IPS-15b (cell line): ENCODE measurements around the gene TATDN3.
"Not testable (repeated sequence)": the region's sequence is repeated elsewhere in the genome, so short reads cannot be mapped to it uniquely, and the experiment has no call there.

Experiments used
- H3K27me3 ChIP-seq: one replicate; pipeline ENCODE4 v1.6.1; 2013; ENCODE audit warnings: low read length; ENCODE audit not compliant: control insufficient read depth, insufficient read depth
- H3K36me3 ChIP-seq: one replicate; pipeline ENCODE4 v1.6.1; 2013; ENCODE audit warnings: low read length; ENCODE audit not compliant: control insufficient read depth, insufficient read depth
- H3K4me1 ChIP-seq: one replicate; pipeline ENCODE4 v1.6.1; 2013; ENCODE audit warnings: mild to moderate bottlenecking, low read length; ENCODE audit not compliant: control insufficient read depth, insufficient read depth
- H3K4me3 ChIP-seq: one replicate; pipeline ENCODE4 v1.5.1; 2013; ENCODE audit warnings: low read depth, low read length
- H3K9ac ChIP-seq: one replicate; pipeline ENCODE4 v1.6.1; 2013; ENCODE audit warnings: low read depth, mild to moderate bottlenecking, low read length
- H3K9me3 ChIP-seq: one replicate; pipeline ENCODE4 v1.6.1; 2013; ENCODE audit warnings: mild to moderate bottlenecking, low read length; ENCODE audit not compliant: control insufficient read depth, insufficient read depth

The TATDN3 gene

GRCh38 chr1:212760126-212760823, 31.4 kb upstream of the TATDN3 start:
- no peaks in the 10 kb centered on the region for H3K9me3 ChIP-seq
- no peak overlapping the region for H3K9ac ChIP-seq
- H3K4me1 ChIP-seq = no peaks in the 10 kb centered on the region
- H3K36me3 ChIP-seq = no peaks in the 10 kb centered on the region
- no peak overlapping the region for H3K4me3 ChIP-seq
- no peaks in the 10 kb centered on the region for H3K27me3 ChIP-seq

DNA sequence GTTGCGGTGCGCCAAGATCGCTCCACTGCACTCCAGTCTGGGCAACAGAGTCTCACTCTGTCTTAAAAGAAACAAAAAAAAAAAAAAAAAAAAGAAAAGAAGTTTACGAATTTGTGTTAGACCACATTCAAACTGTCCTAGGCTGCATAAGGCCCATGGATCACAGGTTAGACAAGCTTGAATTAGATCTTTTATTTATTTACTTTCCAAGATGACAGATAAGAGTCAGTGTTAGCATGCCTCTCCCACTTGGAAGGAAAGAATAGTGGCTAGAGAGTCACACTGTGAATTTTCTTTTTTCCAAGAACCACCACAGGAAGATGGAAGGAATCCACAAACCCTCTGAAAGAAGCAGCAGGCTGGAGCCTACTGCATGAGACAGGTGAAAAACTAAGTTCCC, 29.5 kb upstream of the TATDN3 start:
- H3K27me3 ChIP-seq = no peaks in the 10 kb centered on the region
- H3K4me1 ChIP-seq = no peaks in the 10 kb centered on the region
- no peak overlapping the region for H3K4me3 ChIP-seq
- H3K9ac ChIP-seq = no peak overlapping the region
- H3K36me3 ChIP-seq = no peaks in the 10 kb centered on the region
- H3K9me3 ChIP-seq = no peaks in the 10 kb centered on the region

GRCh38 chr1:212762839-212763238, 28.9 kb upstream of the TATDN3 start:
- Histone ChIP-seq H3K9ac (no peak overlapping the region), H3K27me3 (no peaks in the 10 kb centered on the region), H3K9me3 (no peaks in the 10 kb centered on the region), H3K4me3 (no peak overlapping the region), H3K4me1 (no peaks in the 10 kb centered on the region), H3K36me3 (no peaks in the 10 kb centered on the region)

- H3K4me1 ChIP-seq, H3K36me3 ChIP-seq, H3K9ac ChIP-seq, H3K4me3 ChIP-seq, H3K27me3 ChIP-seq, H3K9me3 ChIP-seq: not testable (repeated sequence)
These were observed 26.9 kb upstream of the TATDN3 start for GRCh38 chr1:212764718-212765281.

DNA sequence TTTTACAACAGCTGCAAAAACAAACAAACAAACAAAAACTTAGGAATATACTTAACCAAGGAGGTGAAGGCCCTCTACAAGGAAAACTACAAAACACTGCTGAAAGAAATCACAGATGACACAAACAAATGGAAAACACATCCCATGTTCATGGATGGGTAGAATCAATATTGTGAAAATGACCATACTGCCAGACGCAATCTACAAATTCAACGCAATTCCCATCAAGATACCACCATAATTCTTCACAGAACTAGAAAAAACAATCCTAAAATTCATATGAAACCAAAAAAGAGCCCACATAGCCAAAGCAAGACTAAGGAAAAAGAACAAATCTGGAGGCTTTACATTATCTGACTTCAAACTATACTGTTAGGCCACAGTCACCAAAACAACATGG, 24.9 kb upstream of the TATDN3 start:
- not testable (repeated sequence) for H3K9me3 ChIP-seq, H3K9ac ChIP-seq, H3K36me3 ChIP-seq, H3K4me1 ChIP-seq, H3K27me3 ChIP-seq, H3K4me3 ChIP-seq

DNA sequence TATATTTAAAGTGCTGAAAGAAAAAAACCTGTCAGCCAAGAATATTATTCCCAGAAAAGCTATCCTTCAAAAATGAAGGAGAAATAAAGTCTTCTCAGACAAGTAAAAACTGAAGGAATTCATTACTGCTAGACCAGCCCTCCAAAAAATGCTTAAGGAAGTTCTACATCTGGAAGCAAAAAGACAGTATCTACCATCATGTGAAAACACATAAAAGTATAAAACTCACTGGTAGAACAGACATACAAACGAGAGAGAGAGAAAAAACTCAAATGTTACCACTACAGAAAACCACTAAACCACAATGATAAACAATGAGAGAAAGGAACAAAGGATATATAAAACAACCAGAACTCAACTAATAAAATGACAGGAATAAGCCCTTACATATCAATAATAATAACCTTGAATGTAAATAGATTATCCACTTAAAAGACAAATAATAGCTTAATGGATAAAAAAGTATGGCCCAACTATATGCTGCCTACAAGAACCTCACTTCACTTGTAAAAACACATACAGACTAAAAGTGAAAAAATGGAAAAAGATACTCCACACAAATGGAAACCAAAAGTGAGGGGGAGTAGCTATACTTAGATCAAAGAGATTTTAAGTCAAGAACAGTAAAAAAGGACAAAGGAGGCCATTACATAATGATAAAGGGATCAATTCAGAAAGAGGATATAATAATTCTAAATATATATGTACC, 22.1 kb upstream of the TATDN3 start:
- Histone ChIP-seq H3K9ac (no peak overlapping the region), H3K36me3 (no peaks in the 10 kb centered on the region)

GRCh38 chr1:212771341-212771740, 20.4 kb upstream of the TATDN3 start:
- Histone ChIP-seq H3K9ac (no peak overlapping the region), H3K4me3 (no peak overlapping the region), H3K4me1 (no peaks in the 10 kb centered on the region), H3K9me3 (no peaks in the 10 kb centered on the region), H3K27me3 (no peaks in the 10 kb centered on the region), H3K36me3 (no peaks in the 10 kb centered on the region)

More for the DNA sequence above, 22.1 kb upstream of the TATDN3 start:
- H3K4me1 ChIP-seq = no peaks in the 10 kb centered on the region
- H3K4me3 ChIP-seq = no peak overlapping the region
- no peaks in the 10 kb centered on the region for H3K9me3 ChIP-seq
- no peaks in the 10 kb centered on the region for H3K27me3 ChIP-seq

GRCh38 chr1:212773011-212773410, 18.7 kb upstream of the TATDN3 start:
- H3K4me1 ChIP-seq = no peaks in the 10 kb centered on the region
- peaks cover 1% of the 10 kb centered on the region for H3K36me3 ChIP-seq
- H3K27me3 ChIP-seq = no peaks in the 10 kb centered on the region
- H3K9me3 ChIP-seq = no peaks in the 10 kb centered on the region
- no peak overlapping the region for H3K4me3 ChIP-seq
- H3K9ac ChIP-seq = no peak overlapping the region

GRCh38 chr1:212774584-212774983, 17.1 kb upstream of the TATDN3 start:
- Histone ChIP-seq H3K27me3 (no peaks in the 10 kb centered on the region), H3K4me1 (no peaks in the 10 kb centered on the region)

DNA sequence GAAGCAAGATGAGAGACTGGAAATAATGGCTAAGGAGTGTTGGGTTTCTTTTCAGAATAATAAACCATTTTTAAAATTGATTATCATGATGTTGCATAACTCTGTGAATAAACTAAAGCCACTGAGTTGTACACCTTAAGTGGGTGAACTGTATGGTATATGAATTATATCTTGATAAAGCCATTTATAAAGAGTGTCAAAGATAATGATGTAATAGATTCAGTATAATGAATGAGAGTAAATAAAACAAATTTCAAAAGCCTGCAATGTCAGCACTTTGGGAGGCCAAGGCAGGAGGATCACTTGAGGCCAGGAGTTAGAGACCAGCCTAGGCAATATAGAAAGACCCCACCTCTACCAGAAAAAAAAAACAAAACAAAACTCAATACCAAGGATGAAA, 16.5 kb upstream of the TATDN3 start:
- peaks cover 4% of the 10 kb centered on the region for H3K36me3 ChIP-seq
- H3K9me3 ChIP-seq = no peaks in the 10 kb centered on the region
- no peaks in the 10 kb centered on the region for H3K27me3 ChIP-seq
- no peak overlapping the region for H3K9ac ChIP-seq
- no peaks in the 10 kb centered on the region for H3K4me1 ChIP-seq
- no peak overlapping the region for H3K4me3 ChIP-seq

More at GRCh38 chr1:212774584-212774983, 17.1 kb upstream of the TATDN3 start:
- H3K9ac ChIP-seq = no peak overlapping the region
- peaks cover 4% of the 10 kb centered on the region for H3K36me3 ChIP-seq
- no peak overlapping the region for H3K4me3 ChIP-seq
- H3K9me3 ChIP-seq = no peaks in the 10 kb centered on the region

GRCh38 chr1:212777151-212777550, 14.5 kb upstream of the TATDN3 start:
- no peak overlapping the region for H3K9ac ChIP-seq
- no peaks in the 10 kb centered on the region for H3K4me1 ChIP-seq
- H3K9me3 ChIP-seq = no peaks in the 10 kb centered on the region
- peaks cover 6% of the 10 kb centered on the region for H3K36me3 ChIP-seq
- H3K27me3 ChIP-seq = no peaks in the 10 kb centered on the region
- no peak overlapping the region for H3K4me3 ChIP-seq

GRCh38 chr1:212779086-212779485, 12.6 kb upstream of the TATDN3 start:
- not testable (repeated sequence) for H3K4me3 ChIP-seq, H3K27me3 ChIP-seq, H3K36me3 ChIP-seq, H3K9me3 ChIP-seq, H3K9ac ChIP-seq, H3K4me1 ChIP-seq
